B cell (primary cell): Measurements from ENCODE around the gene DDR2.

Experiments
- CTCF ChIP-seq: fragments of 200-600 bp; IDR thresholded peaks from one replicate; pipeline ENCODE4 v1.8.0; 2022; ENCODE audit warnings: antibody characterized with exemption, mild to moderate bottlenecking
- EZH2 ChIP-seq: IDR thresholded peaks from 2 replicates; pipeline ENCODE4 v1.6.1; 2012; ENCODE audit warnings: borderline replicate concordance, low read depth, mild to moderate bottlenecking, moderate library complexity, low read length; ENCODE audit not compliant: insufficient read depth, poor library complexity, severe bottlenecking

DNA sequence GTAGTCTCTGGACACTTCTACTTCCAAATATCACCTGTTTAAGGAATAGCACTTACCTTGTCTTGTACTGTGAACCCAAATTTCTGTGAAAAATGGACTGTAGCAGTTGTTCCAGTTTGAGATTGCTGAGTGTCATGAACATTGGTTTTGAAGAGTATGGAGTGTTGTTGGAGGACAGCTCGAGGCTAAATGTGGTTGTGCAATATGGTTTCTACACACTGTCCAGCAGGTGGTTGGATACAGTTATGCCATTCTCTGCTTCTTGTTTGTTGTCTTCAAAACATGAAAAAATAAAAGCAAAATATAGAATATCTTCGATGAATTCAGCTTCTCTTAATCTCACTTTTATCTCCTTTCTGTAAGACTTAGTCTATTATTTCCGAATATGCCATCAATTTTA lies 67.1 kb downstream of the DDR2 start:
- TF ChIP-seq CTCF (no peak), EZH2 (no peak)
